Neural progenitor cell (in vitro differentiated cells): ENCODE results near the gene NRCAM. TPM values are rescaled to one million over a fixed set of nuclear protein-coding genes. Genes with fewer than 3 reads are reported as not detected.

Experiments used
- DNase-seq: peaks from one replicate; pipeline ENCODE4 v3.0.0-alpha.2; 2016; ENCODE audit warnings: low spot score
- H2AFZ ChIP-seq: fragments of 200-600 bp; sonication (generic); replicated peaks from 2 replicates; pipeline ENCODE4 v1.6.1; 2016; ENCODE audit warnings: antibody characterized with exemption
- H3F3A ChIP-seq: fragments of 200-600 bp; sonication (generic); 2 replicates; pipeline ENCODE4 v1.6.1; 2016; ENCODE audit warnings: antibody characterized with exemption, low read depth
- H3K27ac ChIP-seq: fragments of 200-600 bp; sonication (generic); 2 replicates; pipeline ENCODE4 v1.5.1; 2016; ENCODE audit warnings: mild to moderate bottlenecking
- H3K27me3 ChIP-seq: fragments of 200-600 bp; sonication (generic); 2 replicates; pipeline ENCODE4 v1.6.1; 2016; ENCODE audit warnings: mild to moderate bottlenecking, moderate library complexity
- H3K36me3 ChIP-seq: fragments of 200-600 bp; sonication (generic); 2 replicates; pipeline ENCODE4 v1.5.1; 2016
- H3K4me1 ChIP-seq: fragments of 200-600 bp; sonication (generic); 2 replicates; pipeline ENCODE4 v1.6.1; 2016; ENCODE audit warnings: mixed run types
- H3K4me2 ChIP-seq: fragments of 200-600 bp; sonication (generic); 2 replicates; pipeline ENCODE4 v1.6.1; 2016
- H3K4me3 ChIP-seq: fragments of 200-600 bp; sonication (generic); 2 replicates; pipeline ENCODE4 v1.5.1; 2016
- H3K79me2 ChIP-seq: fragments of 200-600 bp; sonication (generic); 2 replicates; pipeline ENCODE4 v1.6.1; 2016; ENCODE audit warnings: low read depth
- H3K9ac ChIP-seq: fragments of 200-600 bp; sonication (generic); 2 replicates; pipeline ENCODE4 v1.6.1; 2016
- H3K9me3 ChIP-seq: fragments of 200-600 bp; sonication (generic); 2 replicates; pipeline ENCODE4 v1.5.1; 2016; ENCODE audit warnings: low read depth
- H4K20me1 ChIP-seq: fragments of 200-600 bp; sonication (generic); 2 replicates; pipeline ENCODE4 v1.6.1; 2016; ENCODE audit warnings: low read depth
- H3K27ac Mint-ChIP-seq: 3 replicates; pipeline ENCODE4 v1.8.0; 2021; ENCODE audit warnings: mixed read lengths
- H3K27me3 Mint-ChIP-seq: 2 replicates; pipeline ENCODE4 v1.8.0; 2022; ENCODE audit warnings: low read depth, mild to moderate bottlenecking, inconsistent platforms, moderate library complexity, mixed read lengths; ENCODE audit not compliant: insufficient read depth
- H3K36me3 Mint-ChIP-seq: 3 replicates; pipeline ENCODE4 v1.8.0; 2021; ENCODE audit warnings: mixed read lengths
- H3K4me1 Mint-ChIP-seq: 3 replicates; pipeline ENCODE4 v1.8.0; 2021; ENCODE audit warnings: mixed read lengths
- H3K4me3 Mint-ChIP-seq: 3 replicates; pipeline ENCODE4 v1.8.0; 2021; ENCODE audit warnings: mild to moderate bottlenecking, moderate library complexity, mixed read lengths
- H3K9me3 Mint-ChIP-seq: 3 replicates; pipeline ENCODE4 v1.8.0; 2020; ENCODE audit warnings: mixed read lengths
- CTCF ChIP-seq: fragments of 200-600 bp; sonication (generic); IDR thresholded peaks from 2 replicates; pipeline ENCODE4 v1.5.1; 2017; ENCODE audit warnings: antibody characterized with exemption, mild to moderate bottlenecking
- EZH2 ChIP-seq: fragments of 200-600 bp; sonication (generic); IDR thresholded peaks from 2 replicates; pipeline ENCODE4 v1.6.1; 2017; ENCODE audit warnings: antibody characterized with exemption, mild to moderate bottlenecking, moderate library complexity
- EZH2phosphoT487 ChIP-seq: fragments of 200-600 bp; sonication (generic); IDR thresholded peaks from 2 replicates; pipeline ENCODE4 v1.6.1; 2017; ENCODE audit warnings: antibody characterized with exemption
- total RNA-seq: library from RNA; depleted of rRNA; stranded (reverse); fragments of >200 nt; gene quantifications from 2 replicates; pipeline ENCODE4 v1.2.3, GENCODE V29; 2015; ENCODE audit warnings: low replicate concordance

NRCAM gene
- total RNA-seq, 1 donor from 2014 or later: 104 TPM

- no peak overlapping the region for H3K4me2 ChIP-seq
- no peaks in the 10 kb centered on the region for H3K36me3 ChIP-seq
- H3K27me3 ChIP-seq: no peaks in the 10 kb centered on the region
- no peak overlapping the region for H3K9ac ChIP-seq
- no peaks in the 10 kb centered on the region for H3K9me3 ChIP-seq
- no peak overlapping the region for H3K27ac ChIP-seq
- H4K20me1 ChIP-seq: no peaks in the 10 kb centered on the region
- no peak overlapping the region for H3K4me3 Mint-ChIP-seq
- no peak for DNase-seq
- no peak for TF ChIP-seq EZH2
- no peak for TF ChIP-seq CTCF
- no peak for TF ChIP-seq EZH2phosphoT487
- H3K4me1 Mint-ChIP-seq: peaks cover 10% of the 10 kb centered on the region
- no peak overlapping the region for H3K4me3 ChIP-seq
- H3K4me1 ChIP-seq: no peaks in the 10 kb centered on the region
- H3K9me3 Mint-ChIP-seq: no peaks in the 10 kb centered on the region
- H3K27me3 Mint-ChIP-seq: no peaks in the 10 kb centered on the region
- H2AFZ ChIP-seq: no peak overlapping the region
- H3K36me3 Mint-ChIP-seq: peaks cover under 1% of the 10 kb centered on the region
- H3K27ac Mint-ChIP-seq: no peak overlapping the region
- H3K79me2 ChIP-seq: no peaks in the 10 kb centered on the region
- H3F3A ChIP-seq: no peaks in the 10 kb centered on the region
These were observed 255.9 kb downstream of the NRCAM start for GRCh38 chr7:108200326-108200725.

- Histone ChIP-seq H3K4me3 (no peak overlapping the region), H3K9ac (no peak overlapping the region), H3F3A (no peaks in the 10 kb centered on the region), H3K4me1 (peaks cover 8% of the 10 kb centered on the region), H3K27ac (no peak overlapping the region), H3K9me3 (no peaks in the 10 kb centered on the region), H3K79me2 (no peaks in the 10 kb centered on the region), H3K36me3 (peaks cover 3% of the 10 kb centered on the region), H4K20me1 (no peaks in the 10 kb centered on the region), H3K27me3 (no peaks in the 10 kb centered on the region), H2AFZ (no peak overlapping the region), H3K4me2 (no peak overlapping the region)
- no peaks in the 10 kb centered on the region for H3K4me1 Mint-ChIP-seq
- no peak overlapping the region for H3K27ac Mint-ChIP-seq
- DNase-seq: no peak
- peaks cover 3% of the 10 kb centered on the region for H3K9me3 Mint-ChIP-seq
- H3K27me3 Mint-ChIP-seq: no peaks in the 10 kb centered on the region
- H3K4me3 Mint-ChIP-seq: no peak overlapping the region
- TF ChIP-seq CTCF: no peak
- no peak for TF ChIP-seq EZH2
- no peak for TF ChIP-seq EZH2phosphoT487
- peaks cover 8% of the 10 kb centered on the region for H3K36me3 Mint-ChIP-seq
These were observed 258.7 kb downstream of the NRCAM start for GRCh38 chr7:108197371-108198091.

GRCh38 chr7:108196004-108196403, 260.2 kb downstream of the NRCAM start:
- Histone ChIP-seq H3K79me2 (no peaks in the 10 kb centered on the region), H3K4me2 (no peak overlapping the region), H3F3A (no peaks in the 10 kb centered on the region), H3K4me3 (no peak overlapping the region), H3K4me1 (peaks cover 8% of the 10 kb centered on the region), H3K9ac (no peak overlapping the region), H3K9me3 (no peaks in the 10 kb centered on the region), H4K20me1 (no peaks in the 10 kb centered on the region), H3K36me3 (peaks cover 3% of the 10 kb centered on the region), H3K27me3 (no peaks in the 10 kb centered on the region), H2AFZ (no peak overlapping the region), H3K27ac (no peak overlapping the region)
- H3K27ac Mint-ChIP-seq: no peak overlapping the region
- H3K4me1 Mint-ChIP-seq: no peaks in the 10 kb centered on the region
- TF ChIP-seq EZH2phosphoT487: no peak
- TF ChIP-seq CTCF: no peak
- TF ChIP-seq EZH2: no peak
- H3K9me3 Mint-ChIP-seq: peaks cover 3% of the 10 kb centered on the region
- H3K27me3 Mint-ChIP-seq: no peaks in the 10 kb centered on the region
- peaks cover 11% of the 10 kb centered on the region for H3K36me3 Mint-ChIP-seq
- no peak for DNase-seq
- H3K4me3 Mint-ChIP-seq: no peak overlapping the region
